ENCODE results near the gene PTGES.

PTGES gene

GRCh38 chr9:129695870-129696269, 57.0 kb downstream of the PTGES start:
- H3K27me3 ChIP-seq (ENCODE audit: control insufficient read depth in 1 of 2, insufficient read depth in 2 of 2, low read length in 2 of 2): peaks cover 29 to 31% of the 10 kb centered on the region in 2 donors
- H3K27ac ChIP-seq (ENCODE audit: low read depth, low read length): no peak overlapping the region
- no peaks in the 10 kb centered on the region for H3K9me3 ChIP-seq (ENCODE audit: control insufficient read depth in 1 of 2, low read length in 2 of 2)
- no peak overlapping the region for H3K4me3 ChIP-seq (ENCODE audit: low read depth in 1 of 2, low read length in 2 of 2)
- no peaks in the 10 kb centered on the region for H3K36me3 ChIP-seq (ENCODE audit: control insufficient read depth in 1 of 2, insufficient read depth in 2 of 2, low read length in 2 of 2)
- no peak overlapping the region for H3K9ac ChIP-seq (ENCODE audit: low read depth in 1 of 2, low read length in 2 of 2)
- H3K4me1 ChIP-seq (ENCODE audit: control insufficient read depth in 1 of 2, insufficient read depth in 2 of 2, low read length in 2 of 2): no peaks in the 10 kb centered on the region

- no peak overlapping the region for H3K4me3 ChIP-seq (ENCODE audit: low read depth in 1 of 2, low read length in 2 of 2)
- no peak overlapping the region for H3K27ac ChIP-seq (ENCODE audit: low read depth, low read length)
- peaks cover 23 to 31% of the 10 kb centered on the region in 2 donors for H3K27me3 ChIP-seq (ENCODE audit: control insufficient read depth in 1 of 2, insufficient read depth in 2 of 2, low read length in 2 of 2)
These were observed 58.6 kb downstream of the PTGES start for GRCh38 chr9:129694243-129694646.

GRCh38 chr9:129693741-129694140, 59.1 kb downstream of the PTGES start:
- Histone ChIP-seq H3K27ac (ENCODE audit: low read depth, low read length) (no peak overlapping the region), H3K9me3 (ENCODE audit: control insufficient read depth in 1 of 2, low read length in 2 of 2) (no peaks in the 10 kb centered on the region), H3K9ac (ENCODE audit: low read depth in 1 of 2, low read length in 2 of 2) (no peak overlapping the region), H3K4me3 (ENCODE audit: low read depth in 1 of 2, low read length in 2 of 2) (no peak overlapping the region), H3K27me3 (ENCODE audit: control insufficient read depth in 1 of 2, insufficient read depth in 2 of 2, low read length in 2 of 2) (peaks cover 19 to 30% of the 10 kb centered on the region in 2 donors), H3K4me1 (ENCODE audit: control insufficient read depth in 1 of 2, insufficient read depth in 2 of 2, low read length in 2 of 2) (no peaks in the 10 kb centered on the region), H3K36me3 (ENCODE audit: control insufficient read depth in 1 of 2, insufficient read depth in 2 of 2, low read length in 2 of 2) (no peaks in the 10 kb centered on the region)

More at GRCh38 chr9:129694243-129694646, 58.6 kb downstream of the PTGES start:
- Histone ChIP-seq H3K9me3 (ENCODE audit: control insufficient read depth in 1 of 2, low read length in 2 of 2) (no peaks in the 10 kb centered on the region), H3K9ac (ENCODE audit: low read depth in 1 of 2, low read length in 2 of 2) (no peak overlapping the region), H3K36me3 (ENCODE audit: control insufficient read depth in 1 of 2, insufficient read depth in 2 of 2, low read length in 2 of 2) (no peaks in the 10 kb centered on the region), H3K4me1 (ENCODE audit: control insufficient read depth in 1 of 2, insufficient read depth in 2 of 2, low read length in 2 of 2) (no peaks in the 10 kb centered on the region)

GRCh38 chr9:129692534-129692933, 60.3 kb downstream of the PTGES start:
- no peaks in the 10 kb centered on the region for H3K36me3 ChIP-seq (ENCODE audit: control insufficient read depth in 1 of 2, insufficient read depth in 2 of 2, low read length in 2 of 2)
- H3K27ac ChIP-seq (ENCODE audit: low read depth, low read length): no peak overlapping the region
- H3K4me3 ChIP-seq (ENCODE audit: low read depth in 1 of 2, low read length in 2 of 2): no peak overlapping the region
- H3K4me1 ChIP-seq (ENCODE audit: control insufficient read depth in 1 of 2, insufficient read depth in 2 of 2, low read length in 2 of 2): no peaks in the 10 kb centered on the region
- no peak overlapping the region for H3K9ac ChIP-seq (ENCODE audit: low read depth in 1 of 2, low read length in 2 of 2)
- peaks cover 14 to 24% of the 10 kb centered on the region in 2 donors for H3K27me3 ChIP-seq (ENCODE audit: control insufficient read depth in 1 of 2, insufficient read depth in 2 of 2, low read length in 2 of 2)
- no peaks in the 10 kb centered on the region for H3K9me3 ChIP-seq (ENCODE audit: control insufficient read depth in 1 of 2, low read length in 2 of 2)
